ENCODE measurements around the gene TM4SF4. TPM values are rescaled to one million over a fixed set of nuclear protein-coding genes. Genes with fewer than 3 reads are reported as not detected.

TM4SF4 gene
- polyA plus RNA-seq, 1 donor from 2014 or later, result not detected

DNA sequence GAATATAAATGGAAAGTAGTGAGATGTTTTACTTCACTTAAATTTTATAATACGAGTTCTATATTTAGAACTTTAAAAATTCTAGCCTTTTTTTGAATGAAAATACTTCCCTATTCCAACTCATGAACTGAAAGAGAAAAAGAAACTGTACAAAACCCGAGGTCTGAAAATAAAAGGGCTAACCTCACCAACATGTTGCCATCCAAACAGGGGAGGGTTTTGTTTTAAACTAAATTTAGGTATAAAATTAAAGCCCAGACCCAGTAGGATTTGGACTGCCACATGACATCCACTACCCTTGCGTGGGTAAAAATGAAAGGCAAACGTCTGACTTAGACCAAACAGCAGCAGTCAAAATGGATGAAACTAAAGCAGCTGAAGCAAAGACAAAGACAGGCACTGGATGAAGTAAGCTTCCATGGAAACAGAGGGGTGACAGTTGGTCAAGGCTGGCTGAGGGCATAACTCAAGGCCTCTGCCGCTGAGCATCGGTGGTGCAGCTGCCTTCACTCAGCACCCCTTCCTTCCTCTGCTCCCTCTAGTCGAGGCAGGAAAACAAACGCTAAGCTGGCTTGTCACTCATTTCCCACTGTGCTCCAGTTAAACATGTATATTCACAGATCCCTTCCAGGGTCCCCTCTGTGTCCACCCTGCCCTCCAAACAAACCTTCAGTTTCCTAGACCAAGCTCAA is 58.1 kb downstream of the TM4SF4 start:
- Histone ChIP-seq H3K9ac (ENCODE audit: low read length) (no peak overlapping the region), H3F3A (ENCODE audit: insufficient read depth, low read length, poor library complexity, severe bottlenecking) (no peaks in the 10 kb centered on the region), H3K27me3 (ENCODE audit: insufficient read depth, low read depth, low read length) (no peaks in the 10 kb centered on the region), H3K4me2 (ENCODE audit: low read length) (no peak overlapping the region), H3K36me3 (ENCODE audit: insufficient read depth, low read length) (no peaks in the 10 kb centered on the region), H3K9me3 (ENCODE audit: low read length) (no peaks in the 10 kb centered on the region), H3K4me3 (ENCODE audit: low read length) (no peak overlapping the region), H3K27ac (ENCODE audit: low read length) (no peak overlapping the region), H3K79me2 (replicated peaks; ENCODE audit: insufficient read depth, low read length) (no peaks in the 10 kb centered on the region), H3K9me2 (ENCODE audit: insufficient read depth, low read length) (no peaks in the 10 kb centered on the region), H2AFZ (ENCODE audit: low read depth, low read length) (no peak overlapping the region), H4K20me1 (ENCODE audit: insufficient read depth) (no peaks in the 10 kb centered on the region)
- TF ChIP-seq POLR2AphosphoS5 (IDR thresholded peaks at IDR 0.05) (no peak), EP300 (conservative IDR thresholded peaks at IDR 0.05; ENCODE audit: poor library complexity, severe bottlenecking) (no peak)
- TF ChIP-seq, protein P1, sequence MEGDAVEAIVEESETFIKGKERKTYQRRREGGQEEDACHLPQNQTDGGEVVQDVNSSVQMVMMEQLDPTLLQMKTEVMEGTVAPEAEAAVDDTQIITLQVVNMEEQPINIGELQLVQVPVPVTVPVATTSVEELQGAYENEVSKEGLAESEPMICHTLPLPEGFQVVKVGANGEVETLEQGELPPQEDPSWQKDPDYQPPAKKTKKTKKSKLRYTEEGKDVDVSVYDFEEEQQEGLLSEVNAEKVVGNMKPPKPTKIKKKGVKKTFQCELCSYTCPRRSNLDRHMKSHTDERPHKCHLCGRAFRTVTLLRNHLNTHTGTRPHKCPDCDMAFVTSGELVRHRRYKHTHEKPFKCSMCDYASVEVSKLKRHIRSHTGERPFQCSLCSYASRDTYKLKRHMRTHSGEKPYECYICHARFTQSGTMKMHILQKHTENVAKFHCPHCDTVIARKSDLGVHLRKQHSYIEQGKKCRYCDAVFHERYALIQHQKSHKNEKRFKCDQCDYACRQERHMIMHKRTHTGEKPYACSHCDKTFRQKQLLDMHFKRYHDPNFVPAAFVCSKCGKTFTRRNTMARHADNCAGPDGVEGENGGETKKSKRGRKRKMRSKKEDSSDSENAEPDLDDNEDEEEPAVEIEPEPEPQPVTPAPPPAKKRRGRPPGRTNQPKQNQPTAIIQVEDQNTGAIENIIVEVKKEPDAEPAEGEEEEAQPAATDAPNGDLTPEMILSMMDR (IDR thresholded peaks at IDR 0.05; ENCODE audit: poor library complexity, severe bottlenecking), result no peak

DNA sequence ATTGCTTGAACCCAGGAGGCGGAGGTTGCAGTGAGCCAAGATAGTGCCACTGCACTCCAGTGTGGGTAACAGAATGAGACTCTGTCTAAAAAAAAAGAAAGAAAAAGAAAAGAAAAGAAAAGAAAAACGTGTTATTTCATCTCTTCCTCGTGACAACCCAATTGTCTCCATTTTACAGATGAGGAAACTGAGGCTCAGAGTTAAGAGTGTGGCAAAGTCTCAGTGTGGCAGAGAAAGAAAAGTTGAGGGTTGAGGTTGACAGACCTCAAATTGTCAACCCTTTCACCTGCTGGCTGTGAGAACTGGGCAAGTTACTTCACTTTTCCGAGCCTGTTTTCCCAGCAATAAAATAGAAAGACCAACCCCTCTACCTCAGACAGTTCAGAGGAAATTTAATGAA is 59.6 kb downstream of the TM4SF4 start:
- no peaks in the 10 kb centered on the region for H3K9me3 ChIP-seq (ENCODE audit: low read length)
- H3K9me2 ChIP-seq (ENCODE audit: insufficient read depth, low read length), result no peaks in the 10 kb centered on the region
- no peak overlapping the region for H3K4me2 ChIP-seq (ENCODE audit: low read length)
- TF ChIP-seq EZH2 (IDR thresholded peaks at IDR 0.05; ENCODE audit: borderline replicate concordance, insufficient read depth, low read length, poor library complexity, severe bottlenecking), result no peak
- TF ChIP-seq, protein P1 (IDR thresholded peaks at IDR 0.05; ENCODE audit: poor library complexity, severe bottlenecking), result no peak
- TF ChIP-seq, protein P2, sequence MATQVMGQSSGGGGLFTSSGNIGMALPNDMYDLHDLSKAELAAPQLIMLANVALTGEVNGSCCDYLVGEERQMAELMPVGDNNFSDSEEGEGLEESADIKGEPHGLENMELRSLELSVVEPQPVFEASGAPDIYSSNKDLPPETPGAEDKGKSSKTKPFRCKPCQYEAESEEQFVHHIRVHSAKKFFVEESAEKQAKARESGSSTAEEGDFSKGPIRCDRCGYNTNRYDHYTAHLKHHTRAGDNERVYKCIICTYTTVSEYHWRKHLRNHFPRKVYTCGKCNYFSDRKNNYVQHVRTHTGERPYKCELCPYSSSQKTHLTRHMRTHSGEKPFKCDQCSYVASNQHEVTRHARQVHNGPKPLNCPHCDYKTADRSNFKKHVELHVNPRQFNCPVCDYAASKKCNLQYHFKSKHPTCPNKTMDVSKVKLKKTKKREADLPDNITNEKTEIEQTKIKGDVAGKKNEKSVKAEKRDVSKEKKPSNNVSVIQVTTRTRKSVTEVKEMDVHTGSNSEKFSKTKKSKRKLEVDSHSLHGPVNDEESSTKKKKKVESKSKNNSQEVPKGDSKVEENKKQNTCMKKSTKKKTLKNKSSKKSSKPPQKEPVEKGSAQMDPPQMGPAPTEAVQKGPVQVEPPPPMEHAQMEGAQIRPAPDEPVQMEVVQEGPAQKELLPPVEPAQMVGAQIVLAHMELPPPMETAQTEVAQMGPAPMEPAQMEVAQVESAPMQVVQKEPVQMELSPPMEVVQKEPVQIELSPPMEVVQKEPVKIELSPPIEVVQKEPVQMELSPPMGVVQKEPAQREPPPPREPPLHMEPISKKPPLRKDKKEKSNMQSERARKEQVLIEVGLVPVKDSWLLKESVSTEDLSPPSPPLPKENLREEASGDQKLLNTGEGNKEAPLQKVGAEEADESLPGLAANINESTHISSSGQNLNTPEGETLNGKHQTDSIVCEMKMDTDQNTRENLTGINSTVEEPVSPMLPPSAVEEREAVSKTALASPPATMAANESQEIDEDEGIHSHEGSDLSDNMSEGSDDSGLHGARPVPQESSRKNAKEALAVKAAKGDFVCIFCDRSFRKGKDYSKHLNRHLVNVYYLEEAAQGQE (IDR thresholded peaks at IDR 0.05; ENCODE audit: borderline replicate concordance), result no peak
- no peak for TF ChIP-seq POLR2AphosphoS5 (IDR thresholded peaks at IDR 0.05)
- TF ChIP-seq RAD21 (conservative IDR thresholded peaks at IDR 0.05), result no peak
- H4K20me1 ChIP-seq (ENCODE audit: insufficient read depth), result no peaks in the 10 kb centered on the region
- H3K36me3 ChIP-seq (ENCODE audit: insufficient read depth, low read length), result no peaks in the 10 kb centered on the region
- no peaks in the 10 kb centered on the region for H3K27me3 ChIP-seq (ENCODE audit: insufficient read depth, low read depth, low read length)
- no peaks in the 10 kb centered on the region for H3F3A ChIP-seq (ENCODE audit: insufficient read depth, low read length, poor library complexity, severe bottlenecking)
- no peak overlapping the region for H3K27ac ChIP-seq (ENCODE audit: low read length)
- H2AFZ ChIP-seq (ENCODE audit: low read depth, low read length), result no peak overlapping the region
- no peaks in the 10 kb centered on the region for H3K79me2 ChIP-seq (replicated peaks; ENCODE audit: insufficient read depth, low read length)
- no peak overlapping the region for H3K9ac ChIP-seq (ENCODE audit: low read length)
- no peak overlapping the region for H3K4me3 ChIP-seq (ENCODE audit: low read length)

Measured in neural cell (in vitro differentiated cells).